ENCODE measurements around the gene PPP6R3.

The PPP6R3 gene

GRCh38 chr11:68545796-68546195, 85.2 kb downstream of the PPP6R3 start:
- Histone ChIP-seq H3K79me2 (ENCODE audit: insufficient read depth, low read length) (no peaks in the 10 kb centered on the region), H3K4me3 (ENCODE audit: low read depth, low read length, poor library complexity, severe bottlenecking) (no peak overlapping the region), H3K27ac (ENCODE audit: low read depth, low read length, poor library complexity, severe bottlenecking) (no peak overlapping the region), H3K36me3 (ENCODE audit: insufficient read depth, low read length) (peaks cover 96% of the 10 kb centered on the region), H3K4me2 (ENCODE audit: low read length) (no peak overlapping the region), H3K9me2 (ENCODE audit: low read depth, low read length) (no peaks in the 10 kb centered on the region), H3F3A (ENCODE audit: insufficient read depth, low read length) (no peaks in the 10 kb centered on the region), H3K9ac (ENCODE audit: low read length) (no peak overlapping the region), H3K4me1 (ENCODE audit: insufficient read depth, low read length, severe bottlenecking) (no peaks in the 10 kb centered on the region), H2AFZ (ENCODE audit: low read length) (no peak overlapping the region), H3K27me3 (ENCODE audit: insufficient read depth, low read length) (no peaks in the 10 kb centered on the region), H3K9me3 (ENCODE audit: low read length) (no peaks in the 10 kb centered on the region), H4K20me1 (ENCODE audit: insufficient read depth, low read length) (no peaks in the 10 kb centered on the region)
- TF ChIP-seq CTCF (IDR thresholded peaks at IDR 0.05; ENCODE audit: low read length) (no peak), EZH2 (IDR thresholded peaks at IDR 0.05; ENCODE audit: borderline replicate concordance, low read length) (no peak)

- Histone ChIP-seq H4K20me1 (ENCODE audit: insufficient read depth, low read length) (no peaks in the 10 kb centered on the region), H3K79me2 (ENCODE audit: insufficient read depth, low read length) (no peaks in the 10 kb centered on the region), H3K4me1 (ENCODE audit: insufficient read depth, low read length, severe bottlenecking) (no peaks in the 10 kb centered on the region), H3F3A (ENCODE audit: insufficient read depth, low read length) (no peaks in the 10 kb centered on the region), H3K9me3 (ENCODE audit: low read length) (no peaks in the 10 kb centered on the region), H3K36me3 (ENCODE audit: insufficient read depth, low read length) (peaks cover 94% of the 10 kb centered on the region), H3K27ac (ENCODE audit: low read depth, low read length, poor library complexity, severe bottlenecking) (no peak overlapping the region), H2AFZ (ENCODE audit: low read length) (no peak overlapping the region), H3K4me3 (ENCODE audit: low read depth, low read length, poor library complexity, severe bottlenecking) (no peak overlapping the region), H3K27me3 (ENCODE audit: insufficient read depth, low read length) (no peaks in the 10 kb centered on the region), H3K9me2 (ENCODE audit: low read depth, low read length) (no peaks in the 10 kb centered on the region), H3K4me2 (ENCODE audit: low read length) (no peak overlapping the region), H3K9ac (ENCODE audit: low read length) (no peak overlapping the region)
- no peak for TF ChIP-seq EZH2 (IDR thresholded peaks at IDR 0.05; ENCODE audit: borderline replicate concordance, low read length)
These were observed 86.0 kb downstream of the PPP6R3 start for GRCh38 chr11:68546555-68546954.

- H3K9ac ChIP-seq (ENCODE audit: low read length): no peak overlapping the region
- TF ChIP-seq CTCF (IDR thresholded peaks at IDR 0.05; ENCODE audit: low read length) (no peak), EZH2 (IDR thresholded peaks at IDR 0.05; ENCODE audit: borderline replicate concordance, low read length) (no peak)
- H3K4me1 ChIP-seq (ENCODE audit: insufficient read depth, low read length, severe bottlenecking): no peaks in the 10 kb centered on the region
- no peak overlapping the region for H3K27ac ChIP-seq (ENCODE audit: low read depth, low read length, poor library complexity, severe bottlenecking)
- H3K36me3 ChIP-seq (ENCODE audit: insufficient read depth, low read length): peaks cover 93% of the 10 kb centered on the region
- H3K79me2 ChIP-seq (ENCODE audit: insufficient read depth, low read length): no peaks in the 10 kb centered on the region
- no peak overlapping the region for H2AFZ ChIP-seq (ENCODE audit: low read length)
- H3K9me3 ChIP-seq (ENCODE audit: low read length): no peaks in the 10 kb centered on the region
- no peaks in the 10 kb centered on the region for H3F3A ChIP-seq (ENCODE audit: insufficient read depth, low read length)
- no peaks in the 10 kb centered on the region for H4K20me1 ChIP-seq (ENCODE audit: insufficient read depth, low read length)
- no peaks in the 10 kb centered on the region for H3K27me3 ChIP-seq (ENCODE audit: insufficient read depth, low read length)
- no peak overlapping the region for H3K4me2 ChIP-seq (ENCODE audit: low read length)
- H3K4me3 ChIP-seq (ENCODE audit: low read depth, low read length, poor library complexity, severe bottlenecking): no peak overlapping the region
- H3K9me2 ChIP-seq (ENCODE audit: low read depth, low read length): no peaks in the 10 kb centered on the region
These were observed 89.4 kb downstream of the PPP6R3 start for GRCh38 chr11:68549789-68550484.

- H3K9me3 ChIP-seq (ENCODE audit: low read length): no peaks in the 10 kb centered on the region
- H3K4me3 ChIP-seq (ENCODE audit: low read depth, low read length, poor library complexity, severe bottlenecking): no peak overlapping the region
- peaks cover 93% of the 10 kb centered on the region for H3K36me3 ChIP-seq (ENCODE audit: insufficient read depth, low read length)
- H3K27ac ChIP-seq (ENCODE audit: low read depth, low read length, poor library complexity, severe bottlenecking): no peak overlapping the region
- no peaks in the 10 kb centered on the region for H3F3A ChIP-seq (ENCODE audit: insufficient read depth, low read length)
- H4K20me1 ChIP-seq (ENCODE audit: insufficient read depth, low read length): no peaks in the 10 kb centered on the region
- no peak overlapping the region for H2AFZ ChIP-seq (ENCODE audit: low read length)
- no peaks in the 10 kb centered on the region for H3K79me2 ChIP-seq (ENCODE audit: insufficient read depth, low read length)
- H3K9me2 ChIP-seq (ENCODE audit: low read depth, low read length): no peaks in the 10 kb centered on the region
- no peaks in the 10 kb centered on the region for H3K27me3 ChIP-seq (ENCODE audit: insufficient read depth, low read length)
- no peak overlapping the region for H3K9ac ChIP-seq (ENCODE audit: low read length)
- H3K4me2 ChIP-seq (ENCODE audit: low read length): no peak overlapping the region
- H3K4me1 ChIP-seq (ENCODE audit: insufficient read depth, low read length, severe bottlenecking): no peaks in the 10 kb centered on the region
- TF ChIP-seq CTCF (IDR thresholded peaks at IDR 0.05; ENCODE audit: low read length): no peak
- TF ChIP-seq EZH2 (IDR thresholded peaks at IDR 0.05; ENCODE audit: borderline replicate concordance, low read length): no peak
These were observed 89.9 kb downstream of the PPP6R3 start for GRCh38 chr11:68550485-68550817.

Measured in OCI-LY1 (cell line).